Retinal pigment epithelial cell (primary cell): ENCODE measurements around the gene EPHB1.

Source experiments
- DNase-seq: peaks from one replicate; pipeline ENCODE4 v3.0.0-alpha.2; 2010; ENCODE audit warnings: low read depth
- H3K4me3 ChIP-seq: 2 replicates; pipeline ENCODE4 v1.5.1; 2011; ENCODE audit warnings: mild to moderate bottlenecking, low read length, control low read depth, moderate library complexity
- CTCF ChIP-seq: conservative IDR thresholded peaks from 2 replicates; pipeline ENCODE4 v1.5.1; 2011; ENCODE audit warnings: low read depth, low read length, control low read depth, inconsistent platforms

The EPHB1 gene

GRCh38 chr3:135215516-135215915, 420.5 kb downstream of the EPHB1 start:
- TF ChIP-seq CTCF = no peak
- no peak for DNase-seq
- H3K4me3 ChIP-seq = no peak overlapping the region

GRCh38 chr3:135216659-135217058, 421.6 kb downstream of the EPHB1 start:
- no peak for TF ChIP-seq CTCF
- H3K4me3 ChIP-seq = no peak overlapping the region
- no peak for DNase-seq

- no peak for DNase-seq
- TF ChIP-seq CTCF = no peak
- no peak overlapping the region for H3K4me3 ChIP-seq
These were observed 422.7 kb downstream of the EPHB1 start for GRCh38 chr3:135217730-135218129.

- H3K4me3 ChIP-seq = no peak overlapping the region
- no peak for TF ChIP-seq CTCF
- no peak for DNase-seq
These were observed 423.2 kb downstream of the EPHB1 start for GRCh38 chr3:135218304-135218703.

GRCh38 chr3:135218782-135219181, 423.7 kb downstream of the EPHB1 start:
- DNase-seq = no peak
- H3K4me3 ChIP-seq = no peak overlapping the region
- no peak for TF ChIP-seq CTCF

GRCh38 chr3:135224815-135225362, 429.8 kb downstream of the EPHB1 start:
- TF ChIP-seq CTCF = no peak
- no peak overlapping the region for H3K4me3 ChIP-seq
- DNase-seq = no peak

- TF ChIP-seq CTCF = no peak
- DNase-seq = no peak
- no peak overlapping the region for H3K4me3 ChIP-seq
These were observed 431.0 kb downstream of the EPHB1 start for GRCh38 chr3:135226057-135226456.
